Measurements from ENCODE around the gene TFB2M. TPM values are rescaled to one million over a fixed set of nuclear protein-coding genes. Genes with fewer than 3 reads are reported as not detected.
"Not testable (repeated sequence)": the region's sequence is repeated elsewhere in the genome, so short reads cannot be mapped to it uniquely, and the experiment has no call there.

The TFB2M gene
- 1 to 10 TPM; 5.6 to 8.4 (median 6.5) TPM for total RNA-seq

DNA sequence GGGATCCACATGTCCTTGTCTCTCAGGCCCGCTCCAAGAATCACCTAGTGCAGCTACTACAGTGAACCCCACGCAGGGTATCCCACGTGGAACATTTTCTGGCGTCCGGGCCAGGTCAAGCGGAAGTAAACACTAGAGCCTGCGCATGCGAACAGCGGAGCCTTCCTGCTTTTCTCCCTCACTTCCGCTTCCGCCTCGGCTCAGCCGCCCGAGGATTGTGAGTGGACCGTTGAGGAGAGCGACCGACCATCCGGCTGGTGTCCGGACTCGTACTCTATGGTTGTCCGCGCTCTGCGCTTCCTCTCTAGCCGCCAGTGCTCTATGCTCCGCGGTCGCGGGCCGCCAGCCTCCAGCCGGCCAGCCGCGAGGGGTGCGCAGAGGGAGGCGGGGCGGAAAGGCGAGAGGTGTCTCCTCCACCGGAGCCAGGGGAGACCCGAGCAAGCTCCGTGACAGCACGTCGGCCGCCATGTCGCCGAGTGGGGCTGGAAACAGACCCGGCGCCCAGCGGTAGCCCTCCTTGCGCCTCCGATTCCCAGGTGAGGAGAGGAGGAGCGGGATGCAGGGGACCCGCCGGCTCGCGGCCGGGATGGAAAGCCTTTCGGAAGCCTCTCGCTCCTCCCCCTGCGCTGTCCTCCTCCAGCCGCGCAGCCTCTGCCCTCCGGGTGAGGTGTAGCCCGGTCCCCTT lies at the start of gene TFB2M, which contains the start of gene CNST:
TSS of gene TFB2M (minus strand) at position 134 of the 685 bp plus-strand sequence. CDS start at position 11, 123 bp downstream.
TSS of gene CNST (plus strand) at position 329 of the 685 bp plus-strand sequence. CDS start 25,107 bp downstream, outside the sequence.
- H3K27me3 ChIP-seq = no peaks in the 10 kb centered on the region
- H3K36me3 ChIP-seq = peaks cover 0 to 13% (median 0%) of the 10 kb centered on the region in 3 donors
- H3K9me3 ChIP-seq = no peaks in the 10 kb centered on the region
- H3K4me3 ChIP-seq = peak within 1 kb of the TSS; percentile 75 to 99 (median 88)
- DNase-seq = peak; percentile 94 to 99 (median 97)
- peaks cover 0 to 55% (median 9%) of the 10 kb centered on the region in 4 donors for H3K4me1 ChIP-seq
- H3K27ac ChIP-seq = peak within 1 kb of the TSS; percentile 92 to 98 (median 96)
- TF ChIP-seq, protein P1, sequence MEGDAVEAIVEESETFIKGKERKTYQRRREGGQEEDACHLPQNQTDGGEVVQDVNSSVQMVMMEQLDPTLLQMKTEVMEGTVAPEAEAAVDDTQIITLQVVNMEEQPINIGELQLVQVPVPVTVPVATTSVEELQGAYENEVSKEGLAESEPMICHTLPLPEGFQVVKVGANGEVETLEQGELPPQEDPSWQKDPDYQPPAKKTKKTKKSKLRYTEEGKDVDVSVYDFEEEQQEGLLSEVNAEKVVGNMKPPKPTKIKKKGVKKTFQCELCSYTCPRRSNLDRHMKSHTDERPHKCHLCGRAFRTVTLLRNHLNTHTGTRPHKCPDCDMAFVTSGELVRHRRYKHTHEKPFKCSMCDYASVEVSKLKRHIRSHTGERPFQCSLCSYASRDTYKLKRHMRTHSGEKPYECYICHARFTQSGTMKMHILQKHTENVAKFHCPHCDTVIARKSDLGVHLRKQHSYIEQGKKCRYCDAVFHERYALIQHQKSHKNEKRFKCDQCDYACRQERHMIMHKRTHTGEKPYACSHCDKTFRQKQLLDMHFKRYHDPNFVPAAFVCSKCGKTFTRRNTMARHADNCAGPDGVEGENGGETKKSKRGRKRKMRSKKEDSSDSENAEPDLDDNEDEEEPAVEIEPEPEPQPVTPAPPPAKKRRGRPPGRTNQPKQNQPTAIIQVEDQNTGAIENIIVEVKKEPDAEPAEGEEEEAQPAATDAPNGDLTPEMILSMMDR (IDR thresholded peaks at IDR 0.05) = peak in 1 of 6 experiments; percentile 11
- TF ChIP-seq POLR2A (IDR thresholded peaks at IDR 0.05) = peak; percentile 85 to 93

GRCh38 chr1:246613096-246613758 lies 47.2 kb upstream of the TFB2M start:
- no peaks in the 10 kb centered on the region for H3K9me3 ChIP-seq
- no peak overlapping the region for H3K4me3 ChIP-seq
- no peak for DNase-seq
- no peaks in the 10 kb centered on the region for H3K27me3 ChIP-seq
- TF ChIP-seq, protein P1 (IDR thresholded peaks at IDR 0.05) = no peak
- TF ChIP-seq POLR2A (IDR thresholded peaks at IDR 0.05) = no peak
- peaks cover 0 to 12% (median 0%) of the 10 kb centered on the region in 4 donors for H3K4me1 ChIP-seq
- no peak overlapping the region for H3K27ac ChIP-seq
- H3K36me3 ChIP-seq = peaks cover 0 to 3% (median 0%) of the 10 kb centered on the region in 3 donors

- H3K4me3 ChIP-seq = no peak overlapping the region
- no peaks in the 10 kb centered on the region for H3K9me3 ChIP-seq
- H3K27me3 ChIP-seq = no peaks in the 10 kb centered on the region
- H3K27ac ChIP-seq = peak overlapping the region in 2 of 4 donors; percentile 53 to 56
- peaks cover 0 to 12% (median 0%) of the 10 kb centered on the region in 4 donors for H3K4me1 ChIP-seq
- DNase-seq = no peak
- TF ChIP-seq POLR2A (IDR thresholded peaks at IDR 0.05) = no peak
- TF ChIP-seq, protein P1 (IDR thresholded peaks at IDR 0.05) = no peak
- H3K36me3 ChIP-seq = no peaks in the 10 kb centered on the region
Observed at GRCh38 chr1:246609632-246610031, 43.6 kb upstream of the TFB2M start.

- H3K9me3 ChIP-seq = no peaks in the 10 kb centered on the region
- no peaks in the 10 kb centered on the region for H3K36me3 ChIP-seq
- H3K27ac ChIP-seq = peak overlapping the region in 2 of 4 donors; percentile 53 to 56
- no peak overlapping the region for H3K4me3 ChIP-seq
- peaks cover 0 to 12% (median 0%) of the 10 kb centered on the region in 4 donors for H3K4me1 ChIP-seq
- DNase-seq = peak in 2 of 3 donors; percentile 74 to 76
- H3K27me3 ChIP-seq = no peaks in the 10 kb centered on the region
- TF ChIP-seq, protein P1 (IDR thresholded peaks at IDR 0.05) = peak in 3 of 6 experiments; percentile 34 to 41 (median 40)
- no peak for TF ChIP-seq POLR2A (IDR thresholded peaks at IDR 0.05)
Observed at GRCh38 chr1:246608616-246609376, 42.7 kb upstream of the TFB2M start.

GRCh38 chr1:246607462-246607861 lies 41.4 kb upstream of the TFB2M start:
- no peaks in the 10 kb centered on the region for H3K36me3 ChIP-seq
- DNase-seq = no peak
- no peaks in the 10 kb centered on the region for H3K27me3 ChIP-seq
- peaks cover 0 to 12% (median 0%) of the 10 kb centered on the region in 4 donors for H3K4me1 ChIP-seq
- no peaks in the 10 kb centered on the region for H3K9me3 ChIP-seq
- H3K4me3 ChIP-seq = no peak overlapping the region
- TF ChIP-seq POLR2A (IDR thresholded peaks at IDR 0.05) = no peak
- TF ChIP-seq, protein P1 (IDR thresholded peaks at IDR 0.05) = no peak
- no peak overlapping the region for H3K27ac ChIP-seq

DNA sequence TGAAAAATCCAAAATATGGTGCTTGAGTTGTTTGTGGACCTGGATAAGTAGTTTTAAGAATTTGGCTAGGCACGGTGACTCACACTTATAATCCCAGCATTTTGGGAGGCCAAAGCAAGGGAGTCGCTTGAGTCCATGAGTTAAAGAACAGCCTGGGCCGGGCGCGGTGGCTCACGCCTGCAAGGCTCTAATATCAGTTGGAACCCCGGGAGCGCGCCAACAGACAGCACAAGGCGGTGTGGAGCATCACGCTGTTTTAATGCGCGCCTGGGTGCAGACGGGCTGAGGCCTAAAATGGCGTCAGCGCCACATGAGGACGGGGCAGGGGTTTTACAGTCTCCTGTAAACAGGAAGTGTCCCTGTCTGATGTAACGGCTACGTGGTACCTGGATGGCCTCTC lies 39.2 kb upstream of the TFB2M start:
- not testable (repeated sequence) for DNase-seq, H3K27me3 ChIP-seq

More for the DNA sequence above, 39.2 kb upstream of the TFB2M start:
- not testable (repeated sequence) for H3K9me3 ChIP-seq, H3K27ac ChIP-seq, H3K4me3 ChIP-seq, H3K36me3 ChIP-seq
- peaks cover 0 to 12% (median 0%) of the 10 kb centered on the region in 4 donors for H3K4me1 ChIP-seq

Measured in Peyer's patch (tissue), 4 donors.